ENCODE results near the gene E2F3.

GRCh38 chr6:20473518-20473917 is 71.8 kb downstream of the E2F3 start:
- TF ChIP-seq ZNF2 (tag by site-specific recombination; IDR thresholded peaks at IDR 0.05) (no peak), ZFP69B (tag by site-specific recombination; IDR thresholded peaks at IDR 0.05) (no peak), ZNF175 (tag by site-specific recombination; IDR thresholded peaks at IDR 0.05) (no peak), CTCF (tag by site-specific recombination; IDR thresholded peaks at IDR 0.05) (no peak), ZNF274 (IDR thresholded peaks at IDR 0.05; ENCODE audit: low read length) (no peak), ZNF274 (tag by site-specific recombination; IDR thresholded peaks at IDR 0.05; ENCODE audit: borderline replicate concordance) (no peak), ZNF146 (tag by site-specific recombination; IDR thresholded peaks at IDR 0.05) (no peak), YY1 (tag by site-specific recombination; IDR thresholded peaks at IDR 0.05) (no peak), ZNF639 (tag by site-specific recombination; IDR thresholded peaks at IDR 0.05) (no peak), ZFP3 (tag by site-specific recombination; IDR thresholded peaks at IDR 0.05; ENCODE audit: low read depth) (no peak)
